ENCODE data around the gene ZFAND3.
A peak's percentile ranks its signal among the peaks of the same experiment; 100 is the strongest.

ZFAND3 gene

DNA sequence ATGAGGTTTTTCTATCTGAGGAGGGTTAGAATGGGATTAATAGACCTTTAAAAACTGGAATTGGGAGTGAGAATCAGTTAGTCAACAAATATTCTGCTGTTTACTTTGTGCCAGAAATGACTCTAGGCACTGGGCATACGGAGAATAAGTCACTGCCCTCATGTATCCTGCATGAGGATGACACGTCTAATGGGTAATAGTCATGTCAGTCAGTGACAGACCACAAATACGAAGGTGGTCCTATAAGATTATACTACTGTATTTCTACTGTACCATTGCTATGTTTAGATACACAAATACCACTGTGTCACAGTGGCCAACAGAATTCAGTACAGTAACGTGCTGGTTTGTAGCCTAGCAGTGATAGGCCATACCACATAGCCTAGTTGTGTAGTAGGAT, 30.7 kb downstream of the ZFAND3 start:
- H3K4me3 ChIP-seq = no peak overlapping the region
- in situ Hi-C loops (cut with MboI; ENCODE audit: low sequenced_read_pairs) = no loop called here
- DNase-seq (ENCODE audit: low spot score in 2 of 2) = no peak

DNA sequence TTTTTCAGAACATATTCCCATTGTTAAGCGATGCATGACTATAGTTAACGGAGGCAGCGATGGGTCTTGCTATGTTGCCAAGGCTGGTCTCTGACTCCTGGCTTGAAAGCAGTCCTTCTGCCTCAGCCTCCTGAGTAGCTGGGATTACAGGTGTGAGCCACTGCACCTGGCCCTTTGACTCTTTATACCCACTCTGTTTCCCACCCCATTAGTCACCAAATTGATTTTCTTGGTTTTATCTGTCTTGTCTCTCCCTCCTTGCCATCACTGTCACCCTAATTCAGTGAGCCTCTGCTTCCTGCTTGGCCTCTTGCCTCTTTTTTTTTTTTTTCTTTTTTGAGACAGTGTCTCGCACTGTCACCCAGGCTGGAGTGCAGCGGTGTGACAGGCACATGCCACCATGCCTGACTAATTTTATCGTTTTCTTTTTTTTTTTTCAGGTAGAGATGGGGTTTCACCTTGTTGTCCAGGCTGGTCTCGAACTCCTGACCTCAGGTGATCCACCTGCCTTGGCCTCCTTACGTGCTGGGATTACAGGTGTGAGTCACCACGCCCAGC, 31.3 kb downstream of the ZFAND3 start:
- H3K9me3 ChIP-seq = no peaks in the 10 kb centered on the region
- DNase-seq (ENCODE audit: low spot score in 2 of 2) = no peak
- in situ Hi-C loops (cut with MboI; ENCODE audit: low sequenced_read_pairs) = no loop called here
- H3K36me3 ChIP-seq (replicated peaks) = no peaks in the 10 kb centered on the region
- H3K4me1 ChIP-seq = peaks cover 5% of the 10 kb centered on the region
- H3K27me3 ChIP-seq (ENCODE audit: low read depth) = no peaks in the 10 kb centered on the region
- no peak overlapping the region for H3K4me3 ChIP-seq

More for the DNA sequence above, 30.7 kb downstream of the ZFAND3 start:
- no peaks in the 10 kb centered on the region for H3K9me3 ChIP-seq
- peaks cover 5% of the 10 kb centered on the region for H3K4me1 ChIP-seq
- no peaks in the 10 kb centered on the region for H3K27me3 ChIP-seq (ENCODE audit: low read depth)
- H3K36me3 ChIP-seq (replicated peaks) = no peaks in the 10 kb centered on the region

- Histone ChIP-seq H3K9me3 (no peaks in the 10 kb centered on the region), H3K36me3 (replicated peaks) (no peaks in the 10 kb centered on the region), H3K4me1 (peaks cover 5% of the 10 kb centered on the region), H3K27me3 (ENCODE audit: low read depth) (no peaks in the 10 kb centered on the region), H3K4me3 (no peak overlapping the region)
- DNase-seq (ENCODE audit: low spot score in 2 of 2) = no peak
- in situ Hi-C loops (cut with MboI; ENCODE audit: low sequenced_read_pairs) = no loop called here
These were observed 32.5 kb downstream of the ZFAND3 start for GRCh38 chr6:37851997-37852524.

- H3K4me3 ChIP-seq = no peak overlapping the region
- no peaks in the 10 kb centered on the region for H3K4me1 ChIP-seq
- no peak for DNase-seq (ENCODE audit: low spot score in 2 of 2)
- no peaks in the 10 kb centered on the region for H3K36me3 ChIP-seq (replicated peaks)
- no peaks in the 10 kb centered on the region for H3K9me3 ChIP-seq
- in situ Hi-C loops (cut with MboI; ENCODE audit: low sequenced_read_pairs) = no loop called here
- no peaks in the 10 kb centered on the region for H3K27me3 ChIP-seq (ENCODE audit: low read depth)
These were observed 36.8 kb downstream of the ZFAND3 start for GRCh38 chr6:37856285-37856684.

GRCh38 chr6:37858363-37858762, 38.8 kb downstream of the ZFAND3 start:
- in situ Hi-C loops (cut with MboI; ENCODE audit: low sequenced_read_pairs) = no loop called here
- no peak overlapping the region for H3K4me3 ChIP-seq
- no peaks in the 10 kb centered on the region for H3K36me3 ChIP-seq (replicated peaks)
- H3K4me1 ChIP-seq = no peaks in the 10 kb centered on the region
- no peaks in the 10 kb centered on the region for H3K9me3 ChIP-seq
- no peaks in the 10 kb centered on the region for H3K27me3 ChIP-seq (ENCODE audit: low read depth)
- no peak for DNase-seq (ENCODE audit: low spot score in 2 of 2)

GRCh38 chr6:37860226-37860839, 40.8 kb downstream of the ZFAND3 start:
- in situ Hi-C loops (cut with MboI; ENCODE audit: low sequenced_read_pairs) = no loop called here
- Histone ChIP-seq H3K27me3 (ENCODE audit: low read depth) (no peaks in the 10 kb centered on the region), H3K4me1 (no peaks in the 10 kb centered on the region), H3K9me3 (no peaks in the 10 kb centered on the region), H3K36me3 (replicated peaks) (no peaks in the 10 kb centered on the region), H3K4me3 (no peak overlapping the region)
- DNase-seq (ENCODE audit: low spot score in 2 of 2) = peak; percentile 41 to 60

DNA sequence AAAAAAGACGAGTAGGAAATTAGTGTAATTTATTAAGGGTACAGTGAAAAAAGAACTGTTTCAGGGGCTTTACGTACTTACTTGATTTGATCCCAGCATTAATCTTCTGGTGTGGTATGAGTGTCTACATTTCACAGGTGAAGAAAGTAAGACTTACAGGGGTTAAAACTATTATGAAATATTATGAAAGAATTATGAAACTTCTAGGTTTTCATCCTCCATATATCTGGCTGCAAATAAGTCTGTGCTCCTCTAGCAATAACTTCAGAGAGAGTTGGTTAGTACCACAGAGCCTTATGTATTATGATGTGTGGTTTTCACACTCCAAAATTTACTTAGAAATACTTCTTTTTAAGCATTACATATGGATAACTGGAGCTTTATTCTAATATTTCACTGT, 41.9 kb downstream of the ZFAND3 start:
- H3K27me3 ChIP-seq (ENCODE audit: low read depth) = no peaks in the 10 kb centered on the region
- H3K36me3 ChIP-seq (replicated peaks) = no peaks in the 10 kb centered on the region
- no peak for DNase-seq (ENCODE audit: low spot score in 2 of 2)
- H3K4me1 ChIP-seq = no peaks in the 10 kb centered on the region
- no peak overlapping the region for H3K4me3 ChIP-seq
- in situ Hi-C loops (cut with MboI; ENCODE audit: low sequenced_read_pairs) = no loop called here
- H3K9me3 ChIP-seq = no peaks in the 10 kb centered on the region

GRCh38 chr6:37862430-37862829, 42.9 kb downstream of the ZFAND3 start:
- H3K27me3 ChIP-seq (ENCODE audit: low read depth) = no peaks in the 10 kb centered on the region
- H3K4me3 ChIP-seq = no peak overlapping the region
- H3K36me3 ChIP-seq (replicated peaks) = no peaks in the 10 kb centered on the region
- DNase-seq (ENCODE audit: low spot score in 2 of 2) = no peak
- no peaks in the 10 kb centered on the region for H3K4me1 ChIP-seq
- in situ Hi-C loops (cut with MboI; ENCODE audit: low sequenced_read_pairs) = no loop called here
- H3K9me3 ChIP-seq = no peaks in the 10 kb centered on the region

DNA sequence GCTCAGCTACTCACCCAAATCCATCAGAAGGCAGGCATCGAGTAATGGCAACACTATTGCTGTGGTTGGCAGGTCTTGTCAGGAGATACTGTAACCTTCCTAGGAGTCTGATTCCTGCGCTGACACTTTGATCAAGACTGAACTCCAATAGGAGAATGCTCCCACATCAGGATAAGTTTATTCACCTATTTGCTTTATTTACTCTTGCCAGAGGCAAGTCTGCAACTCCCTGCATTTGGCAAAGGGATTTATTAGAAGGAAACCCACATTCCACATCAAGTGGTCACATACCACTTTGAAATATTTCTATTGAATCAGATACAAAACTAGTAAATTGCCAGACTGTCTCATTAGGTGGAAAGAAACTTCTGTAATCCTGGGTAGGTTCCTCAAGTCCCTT, 43.5 kb downstream of the ZFAND3 start:
- H3K9me3 ChIP-seq = no peaks in the 10 kb centered on the region
- DNase-seq (ENCODE audit: low spot score in 2 of 2) = no peak
- H3K4me3 ChIP-seq = no peak overlapping the region
- in situ Hi-C loops (cut with MboI; ENCODE audit: low sequenced_read_pairs) = no loop called here
- H3K27me3 ChIP-seq (ENCODE audit: low read depth) = no peaks in the 10 kb centered on the region
- 0 out of 2 replicates have a peak, but pooled peaks cover 2% of the 10 kb centered on the region for H3K4me1 ChIP-seq
- no peaks in the 10 kb centered on the region for H3K36me3 ChIP-seq (replicated peaks)

GRCh38 chr6:37864250-37864649, 44.7 kb downstream of the ZFAND3 start:
- Histone ChIP-seq H3K36me3 (replicated peaks) (no peaks in the 10 kb centered on the region), H3K4me3 (no peak overlapping the region), H3K4me1 (0 out of 2 replicates have a peak, but pooled peaks cover 3% of the 10 kb centered on the region), H3K27me3 (ENCODE audit: low read depth) (no peaks in the 10 kb centered on the region), H3K9me3 (no peaks in the 10 kb centered on the region)
- DNase-seq (ENCODE audit: low spot score in 2 of 2) = no peak
- in situ Hi-C loops (cut with MboI; ENCODE audit: low sequenced_read_pairs) = no loop called here

- no peaks in the 10 kb centered on the region for H3K27me3 ChIP-seq (ENCODE audit: low read depth)
- H3K36me3 ChIP-seq (replicated peaks) = no peaks in the 10 kb centered on the region
- no peaks in the 10 kb centered on the region for H3K9me3 ChIP-seq
- no peak for DNase-seq (ENCODE audit: low spot score in 2 of 2)
- H3K4me3 ChIP-seq = no peak overlapping the region
- in situ Hi-C loops (cut with MboI; ENCODE audit: low sequenced_read_pairs) = no loop called here
- 0 out of 2 replicates have a peak, but pooled peaks cover 3% of the 10 kb centered on the region for H3K4me1 ChIP-seq
These were observed 46.0 kb downstream of the ZFAND3 start for GRCh38 chr6:37865504-37865903.

- Histone ChIP-seq H3K4me1 (0 out of 2 replicates have a peak, but pooled peaks cover 3% of the 10 kb centered on the region), H3K27me3 (ENCODE audit: low read depth) (no peaks in the 10 kb centered on the region), H3K36me3 (replicated peaks) (no peaks in the 10 kb centered on the region), H3K4me3 (no peak overlapping the region), H3K9me3 (no peaks in the 10 kb centered on the region)
- no peak for DNase-seq (ENCODE audit: low spot score in 2 of 2)
- in situ Hi-C loops (cut with MboI; ENCODE audit: low sequenced_read_pairs) = no loop called here
These were observed 47.3 kb downstream of the ZFAND3 start for GRCh38 chr6:37866590-37867507.

DNA sequence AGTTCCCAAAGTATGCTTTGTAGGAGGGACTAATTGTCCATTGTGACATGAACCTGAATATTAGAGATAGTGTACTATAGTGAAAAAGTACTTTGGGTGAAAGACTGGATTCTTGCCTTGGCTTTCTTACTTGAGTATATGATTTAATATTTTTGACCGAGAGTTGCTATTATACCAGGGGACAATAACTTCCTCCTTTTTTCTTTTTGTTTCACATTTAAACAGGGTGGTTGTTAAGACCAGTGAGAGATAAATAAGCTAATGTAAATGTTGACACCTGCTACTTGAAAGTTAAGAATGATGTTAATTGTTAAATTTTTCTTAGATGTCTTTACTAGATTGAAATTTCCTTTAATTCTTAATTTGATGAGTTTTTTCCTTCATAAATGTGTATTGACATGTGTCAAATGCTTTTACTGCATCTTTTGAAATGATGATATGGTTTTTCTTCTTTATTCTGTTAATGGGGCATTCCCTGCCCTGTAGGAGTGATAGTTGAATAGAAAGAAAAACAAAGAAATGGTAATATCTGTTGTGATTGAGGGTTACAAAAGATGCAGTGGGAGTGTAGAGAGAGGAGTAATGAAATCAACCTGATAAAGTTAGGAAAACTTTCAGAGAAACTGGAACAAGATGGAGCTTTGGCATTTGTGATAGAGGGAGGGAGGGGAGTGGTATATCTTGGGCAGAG, 48.4 kb downstream of the ZFAND3 start:
- H3K4me1 ChIP-seq = 0 out of 2 replicates have a peak, but pooled peaks cover 3% of the 10 kb centered on the region
- in situ Hi-C loops (cut with MboI; ENCODE audit: low sequenced_read_pairs) = no loop called here
- H3K27me3 ChIP-seq (ENCODE audit: low read depth) = no peaks in the 10 kb centered on the region
- no peak overlapping the region for H3K4me3 ChIP-seq
- no peak for DNase-seq (ENCODE audit: low spot score in 2 of 2)
- H3K9me3 ChIP-seq = no peaks in the 10 kb centered on the region
- H3K36me3 ChIP-seq (replicated peaks) = no peaks in the 10 kb centered on the region
